Measurements from ENCODE around the gene SMC5.

DNA sequence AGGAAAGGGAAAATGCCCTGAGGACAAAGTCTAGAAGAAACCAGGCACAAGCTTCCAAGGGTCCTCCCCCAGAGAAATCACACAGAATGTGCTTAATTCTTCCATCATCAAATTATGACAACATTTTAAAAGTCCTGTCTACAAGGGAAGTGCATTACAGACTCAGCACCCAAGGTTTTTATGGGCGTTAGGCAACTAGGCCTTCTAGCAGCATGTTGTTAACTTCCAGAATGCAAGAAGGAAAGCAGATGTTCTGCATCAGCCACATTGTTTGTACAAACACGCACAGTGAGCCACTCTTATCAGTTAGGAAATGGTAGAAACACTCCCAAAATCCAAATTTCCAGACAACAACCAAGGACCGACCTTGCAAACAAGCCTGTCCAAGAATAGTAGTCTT, 26.5 kb downstream of the SMC5 start:
- TF ChIP-seq ZNF274 (IDR thresholded peaks at IDR 0.05; ENCODE audit: low read depth, low read length) (no peak), SUZ12 (IDR thresholded peaks at IDR 0.05; ENCODE audit: extremely low read depth, insufficient read depth, insufficient read length) (no peak)
